PFSK-1 (cell line): ENCODE results near the gene PHETA1.

Source experiments
- FOXP2 ChIP-seq: optimal IDR thresholded peaks from 2 replicates; pipeline ENCODE3; 2011; ENCODE audit warnings: borderline replicate concordance, control low read depth, inconsistent platforms; ENCODE audit not compliant: insufficient read depth; ENCODE audit errors: extremely low read length, extremely low read depth
- POLR2AphosphoS5 ChIP-seq: IDR thresholded peaks from 2 replicates; pipeline ENCODE4 v1.6.1; 2012; ENCODE audit warnings: low read depth, mild to moderate bottlenecking, control low read depth, low read length, moderate library complexity
- SIN3A ChIP-seq: IDR thresholded peaks from 2 replicates; pipeline ENCODE4 v1.6.1; 2012; ENCODE audit warnings: mild to moderate bottlenecking, low read length, moderate library complexity, borderline replicate concordance; ENCODE audit not compliant: insufficient read depth
- TAF1 ChIP-seq: IDR thresholded peaks from 2 replicates; pipeline ENCODE4 v1.6.1; 2012; ENCODE audit warnings: low read length, control low read depth, borderline replicate concordance; ENCODE audit not compliant: insufficient read depth
- TF ChIP-seq, protein P1 (sequence below), 2 experiments: IDR thresholded peaks; 2 replicates each; pipeline versions ENCODE4 v1.6.1 to v1.8.0; 2011 to 2012; ENCODE audit warnings: low read depth in 2 of 2, low read length in 2 of 2, control low read depth in 1 of 2, inconsistent platforms in 1 of 2, mild to moderate bottlenecking in 1 of 2, moderate library complexity in 1 of 2; ENCODE audit not compliant: insufficient read depth in 1 of 2

PHETA1 gene

DNA sequence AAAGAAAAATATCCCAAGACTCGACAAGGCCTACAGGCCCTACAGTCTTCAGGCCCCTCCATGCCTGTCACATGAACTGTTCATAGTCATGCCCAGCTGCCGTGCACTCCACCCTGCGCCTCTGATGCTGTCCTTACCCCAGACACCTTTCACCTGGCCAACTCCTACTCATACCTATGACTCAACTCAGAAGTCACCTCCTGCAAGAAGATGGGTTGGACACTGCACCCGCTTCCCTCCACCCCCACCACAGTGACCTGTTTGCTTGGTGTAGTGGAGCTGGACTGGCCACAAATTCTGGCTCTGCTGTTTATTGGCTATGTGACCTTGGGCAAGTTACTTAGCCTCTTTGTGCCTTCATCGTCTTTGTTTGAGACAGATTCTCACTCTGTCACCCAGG, 56.2 kb downstream of the PHETA1 start:
- TF ChIP-seq TAF1 (no peak), FOXP2 (no peak), SIN3A (no peak), POLR2AphosphoS5 (no peak)
- TF ChIP-seq, protein P1, sequence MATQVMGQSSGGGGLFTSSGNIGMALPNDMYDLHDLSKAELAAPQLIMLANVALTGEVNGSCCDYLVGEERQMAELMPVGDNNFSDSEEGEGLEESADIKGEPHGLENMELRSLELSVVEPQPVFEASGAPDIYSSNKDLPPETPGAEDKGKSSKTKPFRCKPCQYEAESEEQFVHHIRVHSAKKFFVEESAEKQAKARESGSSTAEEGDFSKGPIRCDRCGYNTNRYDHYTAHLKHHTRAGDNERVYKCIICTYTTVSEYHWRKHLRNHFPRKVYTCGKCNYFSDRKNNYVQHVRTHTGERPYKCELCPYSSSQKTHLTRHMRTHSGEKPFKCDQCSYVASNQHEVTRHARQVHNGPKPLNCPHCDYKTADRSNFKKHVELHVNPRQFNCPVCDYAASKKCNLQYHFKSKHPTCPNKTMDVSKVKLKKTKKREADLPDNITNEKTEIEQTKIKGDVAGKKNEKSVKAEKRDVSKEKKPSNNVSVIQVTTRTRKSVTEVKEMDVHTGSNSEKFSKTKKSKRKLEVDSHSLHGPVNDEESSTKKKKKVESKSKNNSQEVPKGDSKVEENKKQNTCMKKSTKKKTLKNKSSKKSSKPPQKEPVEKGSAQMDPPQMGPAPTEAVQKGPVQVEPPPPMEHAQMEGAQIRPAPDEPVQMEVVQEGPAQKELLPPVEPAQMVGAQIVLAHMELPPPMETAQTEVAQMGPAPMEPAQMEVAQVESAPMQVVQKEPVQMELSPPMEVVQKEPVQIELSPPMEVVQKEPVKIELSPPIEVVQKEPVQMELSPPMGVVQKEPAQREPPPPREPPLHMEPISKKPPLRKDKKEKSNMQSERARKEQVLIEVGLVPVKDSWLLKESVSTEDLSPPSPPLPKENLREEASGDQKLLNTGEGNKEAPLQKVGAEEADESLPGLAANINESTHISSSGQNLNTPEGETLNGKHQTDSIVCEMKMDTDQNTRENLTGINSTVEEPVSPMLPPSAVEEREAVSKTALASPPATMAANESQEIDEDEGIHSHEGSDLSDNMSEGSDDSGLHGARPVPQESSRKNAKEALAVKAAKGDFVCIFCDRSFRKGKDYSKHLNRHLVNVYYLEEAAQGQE (IDR thresholded peaks at IDR 0.05; ENCODE audit: insufficient read depth in 1 of 2, low read depth in 2 of 2, low read length in 2 of 2): no peak

DNA sequence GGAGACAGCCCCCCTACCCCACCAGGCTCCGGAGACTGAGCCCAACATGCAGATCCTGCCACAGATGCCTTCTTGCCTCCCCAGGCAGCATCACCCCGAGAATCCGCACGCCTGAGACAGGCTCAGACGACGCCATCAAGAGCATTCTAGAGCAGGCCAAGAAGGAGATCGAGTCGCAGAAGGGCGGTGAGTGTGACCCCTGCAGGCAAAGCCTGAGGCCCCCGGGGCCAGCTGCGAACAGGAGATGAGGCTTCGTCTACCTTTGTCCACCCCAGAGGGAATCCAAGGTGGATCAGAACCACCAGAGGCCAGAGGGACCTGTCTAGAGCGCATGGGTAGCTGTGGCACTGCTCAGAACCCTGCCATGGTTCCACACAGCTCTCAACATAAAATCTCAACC, 56.9 kb downstream of the PHETA1 start:
- no peak for TF ChIP-seq TAF1
- TF ChIP-seq POLR2AphosphoS5: no peak
- TF ChIP-seq FOXP2: no peak
- no peak for TF ChIP-seq SIN3A
- TF ChIP-seq, protein P1 (IDR thresholded peaks at IDR 0.05; ENCODE audit: insufficient read depth in 1 of 2, low read depth in 2 of 2, low read length in 2 of 2): no peak

DNA sequence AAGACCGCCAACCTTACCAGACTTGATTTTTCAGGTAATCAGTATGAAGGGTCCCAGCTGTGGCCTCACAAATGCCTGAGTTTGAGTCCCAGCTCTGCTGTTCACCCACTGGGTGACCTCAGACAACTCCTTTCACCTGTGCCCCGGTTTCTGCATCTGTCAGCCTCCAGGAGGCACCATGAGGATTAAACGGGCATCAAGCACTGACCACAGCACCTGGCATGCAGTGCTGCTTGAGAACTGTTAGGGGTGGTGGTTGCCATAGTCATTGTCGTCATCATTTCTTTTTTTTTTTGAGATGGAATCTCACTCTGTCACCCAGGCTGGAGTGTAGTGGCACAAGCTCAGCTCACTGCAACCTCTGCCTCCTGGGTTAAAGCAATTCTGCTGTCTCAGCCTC, 57.9 kb downstream of the PHETA1 start:
- TF ChIP-seq POLR2AphosphoS5: no peak
- TF ChIP-seq FOXP2: no peak
- TF ChIP-seq, protein P1 (IDR thresholded peaks at IDR 0.05; ENCODE audit: insufficient read depth in 1 of 2, low read depth in 2 of 2, low read length in 2 of 2): no peak
- TF ChIP-seq SIN3A: no peak
- TF ChIP-seq TAF1: no peak
